Mesendoderm (in vitro differentiated cells): ENCODE results near the gene IGFBPL1.

Experiments
- DNase-seq: peaks from one replicate; pipeline ENCODE4 v3.0.0; 2013
- H2AK5ac ChIP-seq: 2 replicates; pipeline ENCODE4 v1.6.1; 2013; ENCODE audit warnings: low read length, inconsistent platforms
- H2BK120ac ChIP-seq: 2 replicates; pipeline ENCODE4 v1.6.1; 2013; ENCODE audit warnings: low read depth, mild to moderate bottlenecking, low read length, moderate library complexity, mixed read lengths
- H2BK15ac ChIP-seq: replicated peaks from 2 replicates; pipeline ENCODE4 v1.6.1; 2013; ENCODE audit warnings: low read depth, mild to moderate bottlenecking, moderate library complexity
- H2BK5ac ChIP-seq: 2 replicates; pipeline ENCODE4 v1.6.1; 2013; ENCODE audit warnings: low read length, inconsistent platforms
- H3K18ac ChIP-seq: 2 replicates; pipeline ENCODE4 v1.6.1; 2013; ENCODE audit warnings: mild to moderate bottlenecking, low read length, mixed read lengths
- H3K23ac ChIP-seq: one replicate; pipeline ENCODE4 v1.6.1; 2013; ENCODE audit warnings: low read length
- H3K27ac ChIP-seq: 2 replicates; pipeline ENCODE4 v1.5.1; 2013; ENCODE audit warnings: low read depth, mild to moderate bottlenecking, inconsistent platforms, low read length, moderate library complexity
- H3K27me3 ChIP-seq: 2 replicates; pipeline ENCODE4 v1.6.1; 2013; ENCODE audit warnings: low read length, control low read depth, mild to moderate bottlenecking, inconsistent platforms; ENCODE audit not compliant: insufficient read depth, poor library complexity
- H3K36me3 ChIP-seq: 2 replicates; pipeline ENCODE4 v1.6.1; 2013; ENCODE audit warnings: low read length, inconsistent platforms; ENCODE audit not compliant: control insufficient read depth, insufficient read depth
- H3K4ac ChIP-seq: one replicate; pipeline ENCODE4 v1.6.1; 2013; ENCODE audit warnings: low read depth, mild to moderate bottlenecking, low read length, moderate library complexity
- H3K4me1 ChIP-seq: 2 replicates; pipeline ENCODE4 v1.6.1; 2013; ENCODE audit warnings: low read depth, low read length, inconsistent platforms; ENCODE audit not compliant: control insufficient read depth
- H3K4me2 ChIP-seq: 2 replicates; pipeline ENCODE4 v1.6.1; 2013; ENCODE audit warnings: low read length
- H3K4me3 ChIP-seq: 2 replicates; pipeline ENCODE4 v1.5.1; 2013; ENCODE audit warnings: mild to moderate bottlenecking, low read length
- H3K56ac ChIP-seq: one replicate; pipeline ENCODE4 v1.6.1; 2013; ENCODE audit warnings: low read length
- H3K79me1 ChIP-seq: 2 replicates; pipeline ENCODE4 v1.6.1; 2013; ENCODE audit warnings: low read length, inconsistent platforms
- H3K79me2 ChIP-seq: 2 replicates; pipeline ENCODE4 v1.6.1; 2013; ENCODE audit warnings: mild to moderate bottlenecking, low read length; ENCODE audit not compliant: control insufficient read depth, insufficient read depth
- H3K9ac ChIP-seq: 2 replicates; pipeline ENCODE4 v1.6.1; 2013; ENCODE audit warnings: low read length, inconsistent platforms
- H4K5ac ChIP-seq: one replicate; pipeline ENCODE4 v1.6.1; 2013; ENCODE audit warnings: low read length
- H4K8ac ChIP-seq: one replicate; pipeline ENCODE4 v1.6.1; 2013; ENCODE audit warnings: low read depth, mild to moderate bottlenecking, control low read depth, low read length, moderate library complexity
- WGBS: extraction: QIAGEN DNeasy Blood & Tissue Kit; methylation state at CpG from one replicate; pipeline ENCODE4 v1.1.7; 2013; ENCODE audit warnings: low lambda C conversion rate, missing lambda C conversion rate; ENCODE audit not compliant: insufficient coverage; ENCODE audit errors: extremely low coverage; 5-methylcytosine and 5-hydroxymethylcytosine counted together

IGFBPL1 gene

GRCh38 chr9:38436708-38437107, 12.5 kb upstream of the IGFBPL1 start:
- H3K27me3 ChIP-seq: no peaks in the 10 kb centered on the region
- no peak overlapping the region for H3K4ac ChIP-seq
- no peak overlapping the region for H3K4me2 ChIP-seq
- H2BK120ac ChIP-seq: no peak overlapping the region
- H3K79me1 ChIP-seq: no peaks in the 10 kb centered on the region
- no peak overlapping the region for H3K27ac ChIP-seq
- no peak overlapping the region for H3K23ac ChIP-seq
- H3K56ac ChIP-seq: no peak overlapping the region
- no peak overlapping the region for H2AK5ac ChIP-seq
- no peak overlapping the region for H4K8ac ChIP-seq
- no peak overlapping the region for H3K4me3 ChIP-seq
- peaks cover 14% of the 10 kb centered on the region for H3K4me1 ChIP-seq
- H3K79me2 ChIP-seq: no peaks in the 10 kb centered on the region
- no peak overlapping the region for H3K9ac ChIP-seq
- no CpG with 5 or more reads among the region's 2 CpGs for WGBS
- H4K5ac ChIP-seq: no peak overlapping the region
- no peak overlapping the region for H2BK5ac ChIP-seq
- H3K18ac ChIP-seq: no peak overlapping the region
- no peak for DNase-seq
- H3K36me3 ChIP-seq: no peaks in the 10 kb centered on the region
- no peak overlapping the region for H2BK15ac ChIP-seq

GRCh38 chr9:38435521-38435920, 11.3 kb upstream of the IGFBPL1 start:
- Histone ChIP-seq H3K27me3 (no peaks in the 10 kb centered on the region), H3K36me3 (no peaks in the 10 kb centered on the region), H3K23ac (no peak overlapping the region), H2BK15ac (no peak overlapping the region), H3K4ac (no peak overlapping the region), H3K4me2 (no peak overlapping the region), H2BK5ac (no peak overlapping the region), H3K4me1 (peaks cover 14% of the 10 kb centered on the region), H3K4me3 (no peak overlapping the region), H3K79me1 (no peaks in the 10 kb centered on the region), H2AK5ac (no peak overlapping the region), H3K56ac (no peak overlapping the region), H2BK120ac (no peak overlapping the region), H4K8ac (no peak overlapping the region), H3K27ac (no peak overlapping the region), H3K9ac (no peak overlapping the region), H4K5ac (no peak overlapping the region), H3K79me2 (no peaks in the 10 kb centered on the region), H3K18ac (no peak overlapping the region)
- no CpG with 5 or more reads among the region's 2 CpGs for WGBS
- DNase-seq: no peak

- no peaks in the 10 kb centered on the region for H3K79me1 ChIP-seq
- H3K4me3 ChIP-seq: no peak overlapping the region
- H3K27me3 ChIP-seq: no peaks in the 10 kb centered on the region
- H3K18ac ChIP-seq: no peak overlapping the region
- H3K9ac ChIP-seq: no peak overlapping the region
- H3K27ac ChIP-seq: no peak overlapping the region
- no peak overlapping the region for H2AK5ac ChIP-seq
- no peak overlapping the region for H2BK120ac ChIP-seq
- no peak overlapping the region for H4K5ac ChIP-seq
- H3K4ac ChIP-seq: no peak overlapping the region
- no peak overlapping the region for H3K4me2 ChIP-seq
- H3K36me3 ChIP-seq: no peaks in the 10 kb centered on the region
- no peak overlapping the region for H3K23ac ChIP-seq
- H2BK15ac ChIP-seq: no peak overlapping the region
- no CpG with 5 or more reads among the region's 3 CpGs for WGBS
- no peak overlapping the region for H4K8ac ChIP-seq
- peak overlapping the region; percentile 66 for H3K56ac ChIP-seq
- peak; percentile 42 for DNase-seq
- H3K79me2 ChIP-seq: no peaks in the 10 kb centered on the region
- peaks cover 14% of the 10 kb centered on the region for H3K4me1 ChIP-seq
- H2BK5ac ChIP-seq: peak overlapping the region; percentile 85
These were observed 10.6 kb upstream of the IGFBPL1 start for GRCh38 chr9:38434853-38435252.

- H3K4me2 ChIP-seq: no peak overlapping the region
- no peaks in the 10 kb centered on the region for H3K36me3 ChIP-seq
- no peak overlapping the region for H3K9ac ChIP-seq
- H3K4ac ChIP-seq: no peak overlapping the region
- no peak overlapping the region for H2BK15ac ChIP-seq
- H3K4me3 ChIP-seq: no peak overlapping the region
- no peak overlapping the region for H2AK5ac ChIP-seq
- H2BK120ac ChIP-seq: no peak overlapping the region
- H3K27ac ChIP-seq: peak overlapping the region; percentile 78
- peaks cover 14% of the 10 kb centered on the region for H3K4me1 ChIP-seq
- no peak overlapping the region for H3K18ac ChIP-seq
- no peak overlapping the region for H4K5ac ChIP-seq
- DNase-seq: peak; percentile 90
- H3K27me3 ChIP-seq: no peaks in the 10 kb centered on the region
- no peaks in the 10 kb centered on the region for H3K79me2 ChIP-seq
- H2BK5ac ChIP-seq: no peak overlapping the region
- H3K23ac ChIP-seq: no peak overlapping the region
- WGBS: no CpG with 5 or more reads among the region's 3 CpGs
- no peak overlapping the region for H4K8ac ChIP-seq
- no peak overlapping the region for H3K56ac ChIP-seq
- no peaks in the 10 kb centered on the region for H3K79me1 ChIP-seq
These were observed 10.1 kb upstream of the IGFBPL1 start for GRCh38 chr9:38434365-38434764.

- no peaks in the 10 kb centered on the region for H3K79me1 ChIP-seq
- peak overlapping the region; percentile 72 for H3K23ac ChIP-seq
- no peak overlapping the region for H3K9ac ChIP-seq
- H2BK15ac ChIP-seq: no peak overlapping the region
- peak overlapping the region; percentile 62 for H3K18ac ChIP-seq
- peaks cover 14% of the 10 kb centered on the region for H3K4me1 ChIP-seq
- no peak overlapping the region for H4K5ac ChIP-seq
- H3K27ac ChIP-seq: peak overlapping the region; percentile 78
- H3K4me3 ChIP-seq: no peak overlapping the region
- peak; percentile 66 for DNase-seq
- no peaks in the 10 kb centered on the region for H3K79me2 ChIP-seq
- no peak overlapping the region for H4K8ac ChIP-seq
- H3K56ac ChIP-seq: peak overlapping the region; percentile 56
- WGBS: no CpG with 5 or more reads among the region's 3 CpGs
- H3K4me2 ChIP-seq: no peak overlapping the region
- H3K4ac ChIP-seq: no peak overlapping the region
- peak overlapping the region; percentile 89 for H2BK5ac ChIP-seq
- no peaks in the 10 kb centered on the region for H3K27me3 ChIP-seq
- no peaks in the 10 kb centered on the region for H3K36me3 ChIP-seq
- no peak overlapping the region for H2BK120ac ChIP-seq
- peak overlapping the region; percentile 93 for H2AK5ac ChIP-seq
These were observed 8.8 kb upstream of the IGFBPL1 start for GRCh38 chr9:38432922-38433510.

GRCh38 chr9:38431116-38431515, 6.9 kb upstream of the IGFBPL1 start:
- Histone ChIP-seq H3K23ac (no peak overlapping the region), H4K8ac (no peak overlapping the region), H3K4me2 (no peak overlapping the region), H2BK120ac (no peak overlapping the region), H2BK5ac (no peak overlapping the region), H2BK15ac (no peak overlapping the region), H3K18ac (no peak overlapping the region), H3K79me2 (no peaks in the 10 kb centered on the region), H3K56ac (no peak overlapping the region), H3K4ac (no peak overlapping the region), H4K5ac (no peak overlapping the region), H3K4me1 (peaks cover 21% of the 10 kb centered on the region), H2AK5ac (no peak overlapping the region), H3K36me3 (no peaks in the 10 kb centered on the region), H3K9ac (no peak overlapping the region), H3K79me1 (no peaks in the 10 kb centered on the region), H3K4me3 (no peak overlapping the region), H3K27ac (no peak overlapping the region), H3K27me3 (no peaks in the 10 kb centered on the region)
- DNase-seq: no peak
- no CpG with 5 or more reads among the region's 4 CpGs for WGBS
